Activated B cell treated with CpG ODN at 0.5 μM for 24 hours (primary cell): ENCODE results near the gene MYO7A. TPM values are rescaled to one million over a fixed set of nuclear protein-coding genes. Genes with fewer than 3 reads are reported as not detected.

Experiments
- ATAC-seq: fragments of 200-7000 bp; cut with Tn5 transposase; one replicate; pipeline ENCODE4 v1.10.0; 2021; ENCODE audit warnings: low read depth, mild to moderate bottlenecking, moderate library complexity
- CTCF ChIA-PET: fragments of 350-600 bp; sonication (Branson Sonifier 250); formaldehyde crosslinking; loops from one replicate; lab custom pipeline; 2021; ENCODE audit warnings: antibody characterized with exemption; lab: Charles Lee
- POLR2A ChIA-PET: fragments of 350-600 bp; sonication (Branson Sonifier 250); formaldehyde crosslinking; loops from one replicate; lab custom pipeline; 2021; ENCODE audit warnings: antibody characterized with exemption; lab: Charles Lee
- DNase-seq: peaks from one replicate; pipeline ENCODE4 v3.0.0; 2022
- H3K27ac Mint-ChIP-seq: one replicate; pipeline ENCODE4 v1.8.0; 2020; ENCODE audit warnings: mixed read lengths
- H3K27me3 Mint-ChIP-seq: one replicate; pipeline ENCODE4 v1.8.0; 2021; ENCODE audit warnings: mixed read lengths
- H3K36me3 Mint-ChIP-seq: one replicate; pipeline ENCODE4 v1.8.0; 2021; ENCODE audit warnings: low read depth, mixed read lengths
- H3K4me1 Mint-ChIP-seq: one replicate; pipeline ENCODE4 v1.8.0; 2021; ENCODE audit warnings: mixed read lengths
- H3K4me3 Mint-ChIP-seq: one replicate; pipeline ENCODE4 v1.8.0; 2020; ENCODE audit warnings: mild to moderate bottlenecking, mixed read lengths
- H3K9me3 Mint-ChIP-seq: one replicate; pipeline ENCODE4 v1.8.0; 2020; ENCODE audit warnings: mixed read lengths
- intact Hi-C: fragments of 100-400 bp; cut with micrococcal nuclease; formaldehyde crosslinking; loops from one replicate; pipeline ENCODE4 v1.15.1; 2024
- total RNA-seq: library from RNA; stranded (reverse); gene quantifications from 2 replicates; pipeline ENCODE4 v1.2.3, GENCODE V29; 2022
- TF ChIP-seq, protein P1 (sequence below): fragments of 200-600 bp; IDR thresholded peaks from one replicate; pipeline ENCODE4 v1.8.0; 2022; ENCODE audit warnings: antibody characterized with exemption, mild to moderate bottlenecking

The MYO7A gene
- total RNA-seq, 1 donor from 2014 or later: 5.4 TPM

DNA sequence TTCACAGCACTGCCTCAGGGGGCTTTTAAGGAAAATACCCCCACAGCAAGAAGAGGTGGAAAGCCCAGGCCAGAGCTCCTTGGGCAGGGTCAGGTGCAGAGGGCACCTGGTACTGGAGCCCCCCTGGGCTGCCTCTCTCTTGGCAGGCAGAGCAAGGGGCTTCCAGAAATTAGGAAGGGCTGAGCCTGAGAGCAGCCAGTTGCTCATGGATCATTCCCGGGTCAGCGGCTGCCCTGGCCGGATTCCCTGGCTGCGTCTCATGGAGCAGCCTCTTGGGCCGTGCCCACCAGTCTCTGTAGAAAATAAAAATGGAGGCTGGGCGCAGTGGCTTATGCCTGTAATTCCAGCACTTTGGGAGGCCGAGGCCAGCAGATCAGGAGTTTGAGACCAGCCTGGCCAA is 35.7 kb upstream of the MYO7A start:
- H3K9me3 Mint-ChIP-seq: no peaks in the 10 kb centered on the region
- no peak overlapping the region for H3K4me3 Mint-ChIP-seq
- TF ChIP-seq, protein P1, sequence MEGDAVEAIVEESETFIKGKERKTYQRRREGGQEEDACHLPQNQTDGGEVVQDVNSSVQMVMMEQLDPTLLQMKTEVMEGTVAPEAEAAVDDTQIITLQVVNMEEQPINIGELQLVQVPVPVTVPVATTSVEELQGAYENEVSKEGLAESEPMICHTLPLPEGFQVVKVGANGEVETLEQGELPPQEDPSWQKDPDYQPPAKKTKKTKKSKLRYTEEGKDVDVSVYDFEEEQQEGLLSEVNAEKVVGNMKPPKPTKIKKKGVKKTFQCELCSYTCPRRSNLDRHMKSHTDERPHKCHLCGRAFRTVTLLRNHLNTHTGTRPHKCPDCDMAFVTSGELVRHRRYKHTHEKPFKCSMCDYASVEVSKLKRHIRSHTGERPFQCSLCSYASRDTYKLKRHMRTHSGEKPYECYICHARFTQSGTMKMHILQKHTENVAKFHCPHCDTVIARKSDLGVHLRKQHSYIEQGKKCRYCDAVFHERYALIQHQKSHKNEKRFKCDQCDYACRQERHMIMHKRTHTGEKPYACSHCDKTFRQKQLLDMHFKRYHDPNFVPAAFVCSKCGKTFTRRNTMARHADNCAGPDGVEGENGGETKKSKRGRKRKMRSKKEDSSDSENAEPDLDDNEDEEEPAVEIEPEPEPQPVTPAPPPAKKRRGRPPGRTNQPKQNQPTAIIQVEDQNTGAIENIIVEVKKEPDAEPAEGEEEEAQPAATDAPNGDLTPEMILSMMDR: no peak
- DNase-seq: no peak
- no peak overlapping the region for H3K27ac Mint-ChIP-seq
- CTCF ChIA-PET: interaction anchor here (1.3 to 5.2 kb wide), 10 partner anchors 11 to 359 kb away, joined by 3 to 52 read pairs (median 10); no protein-coding TSS in a partner anchor
- no peaks in the 10 kb centered on the region for H3K4me1 Mint-ChIP-seq
- no peak for ATAC-seq
- POLR2A ChIA-PET: no interaction called here
- no peaks in the 10 kb centered on the region for H3K27me3 Mint-ChIP-seq
- intact Hi-C loops: no loop called here
- no peaks in the 10 kb centered on the region for H3K36me3 Mint-ChIP-seq

- TF ChIP-seq, protein P1: no peak
- DNase-seq: no peak
- no peaks in the 10 kb centered on the region for H3K4me1 Mint-ChIP-seq
- H3K27me3 Mint-ChIP-seq: no peaks in the 10 kb centered on the region
- no peaks in the 10 kb centered on the region for H3K36me3 Mint-ChIP-seq
- intact Hi-C loops: no loop called here
- H3K27ac Mint-ChIP-seq: no peak overlapping the region
- ATAC-seq: no peak
- H3K4me3 Mint-ChIP-seq: no peak overlapping the region
- POLR2A ChIA-PET: no interaction called here
- CTCF ChIA-PET: interaction anchor here (0.8 to 5.2 kb wide), 3 partner anchors 9 to 174 kb away, joined by 3 to 52 read pairs (median 3); no protein-coding TSS in a partner anchor
- no peaks in the 10 kb centered on the region for H3K9me3 Mint-ChIP-seq
Measured at GRCh38 chr11:77093056-77093891, 34.8 kb upstream of the MYO7A start.

- Mint-ChIP-seq H3K4me3 (no peak overlapping the region), H3K4me1 (no peaks in the 10 kb centered on the region), H3K27me3 (no peaks in the 10 kb centered on the region), H3K9me3 (no peaks in the 10 kb centered on the region), H3K36me3 (no peaks in the 10 kb centered on the region), H3K27ac (no peak overlapping the region)
- CTCF ChIA-PET: interaction anchor here (0.8 to 1.1 kb wide), 2 partner anchors 10 to 70 kb away, joined by 3 read pairs; no protein-coding TSS in a partner anchor
- TF ChIP-seq, protein P1: no peak
- POLR2A ChIA-PET: no interaction called here
- DNase-seq (no peak), ATAC-seq (no peak)
- intact Hi-C loops: no loop called here
Measured at GRCh38 chr11:77093987-77094840, 33.8 kb upstream of the MYO7A start.

GRCh38 chr11:77094841-77095365 is 33.1 kb upstream of the MYO7A start:
- Mint-ChIP-seq H3K4me1 (no peaks in the 10 kb centered on the region), H3K27ac (no peak overlapping the region), H3K36me3 (no peaks in the 10 kb centered on the region), H3K9me3 (no peaks in the 10 kb centered on the region), H3K27me3 (no peaks in the 10 kb centered on the region), H3K4me3 (no peak overlapping the region)
- DNase-seq: no peak
- ChIA-PET CTCF (no interaction called here), POLR2A (no interaction called here)
- no peak for ATAC-seq
- TF ChIP-seq, protein P1: no peak
- intact Hi-C loops: no loop called here
